ENCODE data around the gene GPBAR1. TPM values are rescaled to one million over a fixed set of nuclear protein-coding genes. Genes with fewer than 3 reads are reported as not detected.

Gene GPBAR1
- total and polyA plus RNA-seq, 2 of the 8 experiments (the other 6 are each of a cell fraction or from before 2014, with no cell fraction given), result 0.32 to 0.59 TPM

GRCh38 chr2:218265626-218266025 is 4.8 kb downstream of the GPBAR1 start:
- no peak overlapping the region for H2BK120ac ChIP-seq (replicated peaks; ENCODE audit: low read depth, low read length)
- H3K9me3 ChIP-seq (ENCODE audit: insufficient read depth in 2 of 2, low read depth in 1 of 2, low read length in 1 of 2), result no peaks in the 10 kb centered on the region
- H3K27me3 ChIP-seq (replicated peaks in 1 of 4; ENCODE audit: control insufficient read depth in 3 of 4, extremely low read depth in 1 of 4, insufficient read depth in 3 of 4, low read length in 3 of 4), result no peaks in the 10 kb centered on the region
- no peak overlapping the region for H3K18ac ChIP-seq (ENCODE audit: extremely low read depth, low read length)
- H3K79me2 ChIP-seq (ENCODE audit: control insufficient read depth in 1 of 2, insufficient read depth in 2 of 2, low read length in 2 of 2), result peaks cover 0 to 7% of the 10 kb centered on the region in 2 experiments; a peak in 2 of 4 replicates
- peaks cover 0 to 14% (median 12%) of the 10 kb centered on the region in 4 experiments; a peak in 6 of 7 replicates for H3K4me1 ChIP-seq (replicated peaks in 1 of 4; ENCODE audit: control insufficient read depth in 3 of 4, insufficient read depth in 4 of 4, low read length in 3 of 4)
- POLR2A ChIA-PET (ENCODE audit: partially characterized antibody), result interaction anchor here (2.3 kb wide), 1 partner anchor 8 kb away, joined by 8 read pairs; no protein-coding TSS in a partner anchor
- no peak overlapping the region for H3K4ac ChIP-seq (replicated peaks; ENCODE audit: insufficient read length, low read depth, low read length)
- H3K4me3 ChIP-seq (ENCODE audit: extremely low read depth in 1 of 4, insufficient read depth in 2 of 4, low read depth in 3 of 4, low read length in 4 of 4), result no peak overlapping the region
- H3K79me1 ChIP-seq (ENCODE audit: low read depth, low read length), result peaks cover 3% of the 10 kb centered on the region; the same call in 1 of the 2 replicates
- H2BK15ac ChIP-seq (ENCODE audit: low read length), result no peak overlapping the region
- H4K8ac ChIP-seq (ENCODE audit: extremely low read depth, insufficient read depth, low read length), result no peak overlapping the region; the same call in 1 of the 2 replicates
- H4K5ac ChIP-seq (ENCODE audit: insufficient read length, low read depth, low read length), result no peak overlapping the region
- no peak overlapping the region for H4K91ac ChIP-seq (replicated peaks; ENCODE audit: insufficient read length, low read length)
- DNase-seq (ENCODE audit: low read depth in 1 of 2, low spot score in 2 of 2), result no peak
- no peak overlapping the region for H3K9ac ChIP-seq (replicated peaks in 1 of 4; ENCODE audit: extremely low read depth in 1 of 4, low read depth in 3 of 4, low read length in 3 of 4)
- H2BK5ac ChIP-seq (ENCODE audit: low read depth, low read length), result no peak overlapping the region
- H3K23me2 ChIP-seq (ENCODE audit: low read depth, low read length), result peaks cover 5% of the 10 kb centered on the region
- H2AFZ ChIP-seq (ENCODE audit: low read length), result no peak overlapping the region
- H3K14ac ChIP-seq (ENCODE audit: insufficient read length), result no peak overlapping the region
- H2BK20ac ChIP-seq (ENCODE audit: low read length), result no peak overlapping the region
- H3K27ac ChIP-seq (ENCODE audit: low read depth, low read length), result no peak overlapping the region
- peaks cover 15 to 40% (median 20%) of the 10 kb centered on the region in 4 experiments; a peak in 7 of 8 replicates for H3K36me3 ChIP-seq (ENCODE audit: control insufficient read depth in 2 of 4, insufficient read depth in 4 of 4, low read length in 3 of 4)
- H2BK12ac ChIP-seq (ENCODE audit: low read depth, low read length), result no peak overlapping the region
- CTCF ChIA-PET (ENCODE audit: partially characterized antibody), result interaction anchor here (2.5 kb wide), 1 partner anchor 8 kb away, joined by 9 read pairs; no protein-coding TSS in a partner anchor
- no peak overlapping the region for H2AK5ac ChIP-seq (ENCODE audit: low read depth, low read length)
- H3K56ac ChIP-seq (replicated peaks; ENCODE audit: insufficient read length, low read depth, low read length), result no peak overlapping the region
- 94% methylated on average over 7 of the region's 8 CpGs; no CpG with 5 or more reads in 1 of the 2 experiments for WGBS, 2 experiments (ENCODE audit: extremely low coverage in 1 of 2, insufficient coverage in 1 of 2, insufficient read length in 1 of 2, insufficient replicate concordance in 2 of 2, low coverage in 1 of 2, low lambda C conversion rate in 2 of 2, missing lambda C conversion rate in 1 of 2)
- no peak overlapping the region for H3K23ac ChIP-seq (ENCODE audit: insufficient read length)
- no peak for FAIRE-seq
- H4K20me1 ChIP-seq (replicated peaks in 1 of 2; ENCODE audit: control insufficient read depth in 1 of 2, insufficient read depth in 2 of 2, low read length in 2 of 2), result peaks cover 0 to 14% of the 10 kb centered on the region in 2 experiments
- no peak overlapping the region for H3K4me2 ChIP-seq (ENCODE audit: insufficient read depth in 1 of 2, low read depth in 2 of 2, low read length in 2 of 2)
- no peak for TF ChIP-seq CHD1 (IDR thresholded peaks at IDR 0.05; ENCODE audit: low read depth, low read length)
- no peak for TF ChIP-seq SAP30 (IDR thresholded peaks at IDR 0.05; ENCODE audit: insufficient read depth, insufficient replicate concordance, low read length)
- TF ChIP-seq NANOG (IDR thresholded peaks at IDR 0.05; ENCODE audit: insufficient read depth, low read depth, low read length, poor library complexity, severe bottlenecking), result no peak
- no peak for TF ChIP-seq CBX8 (IDR thresholded peaks at IDR 0.05; ENCODE audit: borderline replicate concordance, low read depth, low read length)
- TF ChIP-seq, protein P1, sequence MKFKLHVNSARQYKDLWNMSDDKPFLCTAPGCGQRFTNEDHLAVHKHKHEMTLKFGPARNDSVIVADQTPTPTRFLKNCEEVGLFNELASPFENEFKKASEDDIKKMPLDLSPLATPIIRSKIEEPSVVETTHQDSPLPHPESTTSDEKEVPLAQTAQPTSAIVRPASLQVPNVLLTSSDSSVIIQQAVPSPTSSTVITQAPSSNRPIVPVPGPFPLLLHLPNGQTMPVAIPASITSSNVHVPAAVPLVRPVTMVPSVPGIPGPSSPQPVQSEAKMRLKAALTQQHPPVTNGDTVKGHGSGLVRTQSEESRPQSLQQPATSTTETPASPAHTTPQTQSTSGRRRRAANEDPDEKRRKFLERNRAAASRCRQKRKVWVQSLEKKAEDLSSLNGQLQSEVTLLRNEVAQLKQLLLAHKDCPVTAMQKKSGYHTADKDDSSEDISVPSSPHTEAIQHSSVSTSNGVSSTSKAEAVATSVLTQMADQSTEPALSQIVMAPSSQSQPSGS (IDR thresholded peaks at IDR 0.05; ENCODE audit: low read length), result no peak
- no peak for TF ChIP-seq JUND (IDR thresholded peaks at IDR 0.05; ENCODE audit: low read length)
- TF ChIP-seq RFX5 (IDR thresholded peaks at IDR 0.05; ENCODE audit: borderline replicate concordance, low read depth, low read length), result no peak
- no peak for TF ChIP-seq TAF1 (IDR thresholded peaks at IDR 0.05; ENCODE audit: low read depth, low read length)
- TF ChIP-seq SP2 (IDR thresholded peaks at IDR 0.05; ENCODE audit: low read length), result no peak
- TF ChIP-seq MAFK (IDR thresholded peaks at IDR 0.05; ENCODE audit: low read depth, low read length), result no peak
- no peak for TF ChIP-seq RBBP5 (IDR thresholded peaks at IDR 0.05; ENCODE audit: borderline replicate concordance, low read depth, low read length)
- no peak for TF ChIP-seq EZH2 (IDR thresholded peaks at IDR 0.05; ENCODE audit: low read depth, low read length, severe bottlenecking)
